LNCaP clone FGC (cell line): Measurements from ENCODE around the gene MALRD1.

Experiments used
- DNase-seq: peaks from one replicate; pipeline ENCODE4 v3.0.0-alpha.2; 2011; ENCODE audit warnings: low read depth
- H3K4me3 ChIP-seq: 2 replicates; pipeline ENCODE4 v1.5.1; 2011; ENCODE audit warnings: mild to moderate bottlenecking, low read depth, low read length, control low read depth
- CTCF ChIP-seq: IDR thresholded peaks from 2 replicates; pipeline ENCODE4 v1.5.1; 2012; ENCODE audit warnings: mild to moderate bottlenecking; ENCODE audit not compliant: control insufficient read depth, insufficient read depth; ENCODE audit errors: extremely low read depth

Gene MALRD1

GRCh38 chr10:19710600-19710999 lies 662.0 kb downstream of the MALRD1 start:
- no peak for TF ChIP-seq CTCF
- H3K4me3 ChIP-seq: no peak overlapping the region
- DNase-seq: no peak

- H3K4me3 ChIP-seq: no peak overlapping the region
- TF ChIP-seq CTCF: no peak
- no peak for DNase-seq
Measured at GRCh38 chr10:19713159-19713558, 664.6 kb downstream of the MALRD1 start.

GRCh38 chr10:19713800-19714525 lies 665.4 kb downstream of the MALRD1 start:
- no peak overlapping the region for H3K4me3 ChIP-seq
- peak; percentile 11; the same call in 1 of the 2 replicates for TF ChIP-seq CTCF
- DNase-seq: no peak

GRCh38 chr10:19719284-19719683 lies 670.7 kb downstream of the MALRD1 start:
- TF ChIP-seq CTCF: no peak
- peak; percentile 6 for DNase-seq
- H3K4me3 ChIP-seq: 0 out of 2 replicates have a peak overlapping the region, but pooled peaks have one; percentile 2

GRCh38 chr10:19724287-19724686 lies 675.7 kb downstream of the MALRD1 start:
- DNase-seq: no peak
- no peak overlapping the region for H3K4me3 ChIP-seq
- no peak for TF ChIP-seq CTCF

GRCh38 chr10:19728376-19728775 lies 679.8 kb downstream of the MALRD1 start:
- TF ChIP-seq CTCF: no peak
- DNase-seq: no peak
- no peak overlapping the region for H3K4me3 ChIP-seq

GRCh38 chr10:19728964-19729363 lies 680.4 kb downstream of the MALRD1 start:
- DNase-seq: no peak
- TF ChIP-seq CTCF: no peak
- H3K4me3 ChIP-seq: no peak overlapping the region
